Naive B cell (primary cell): ENCODE results near the gene IPO13. TPM values are rescaled to one million over a fixed set of nuclear protein-coding genes. Genes with fewer than 3 reads are reported as not detected.

Experiments used
- ATAC-seq, 2 donors: fragments of 150-1000 bp; cut with Tn5 transposase; 2 replicates each; pipeline ENCODE4 v1.10.0; 2021; ENCODE audit warnings: low read depth in 2 of 2, mild to moderate bottlenecking in 2 of 2, moderate library complexity in 2 of 2
- DNase-seq: peaks from one replicate; pipeline ENCODE4 v3.0.0; 2022
- H3K27ac Mint-ChIP-seq, 6 donors: one replicate each; pipeline ENCODE4 v1.8.0; 2020 to 2022; ENCODE audit warnings: mild to moderate bottlenecking in 6 of 6, mixed read lengths in 6 of 6, moderate library complexity in 5 of 6, inconsistent platforms in 2 of 6
- H3K27me3 Mint-ChIP-seq, 3 donors: one replicate each; pipeline ENCODE4 v1.8.0; 2021 to 2022; ENCODE audit warnings: mixed read lengths in 3 of 3, mild to moderate bottlenecking in 1 of 3
- H3K36me3 Mint-ChIP-seq, 2 donors: one replicate each; pipeline ENCODE4 v1.8.0; 2020 to 2022; ENCODE audit warnings: mixed read lengths in 2 of 2, inconsistent platforms in 1 of 2, mild to moderate bottlenecking in 1 of 2
- H3K4me1 Mint-ChIP-seq, 3 donors: one replicate each; pipeline ENCODE4 v1.8.0; 2020 to 2022; ENCODE audit warnings: mixed read lengths in 3 of 3, inconsistent platforms in 1 of 3, mild to moderate bottlenecking in 1 of 3, moderate library complexity in 1 of 3
- H3K4me3 Mint-ChIP-seq, 8 donors: one replicate each; pipeline ENCODE4 v1.8.0; 2020 to 2022; ENCODE audit warnings: mild to moderate bottlenecking in 8 of 8, mixed read lengths in 8 of 8, moderate library complexity in 8 of 8, inconsistent platforms in 2 of 8
- H3K9me3 Mint-ChIP-seq, 7 donors: one replicate each; pipeline ENCODE4 v1.8.0; 2020 to 2022; ENCODE audit warnings: mixed read lengths in 7 of 7, mild to moderate bottlenecking in 5 of 7, inconsistent platforms in 2 of 7, moderate library complexity in 1 of 7
- polyA plus RNA-seq, 6 donors: library from polyadenylated mRNA; unstranded; fragments of 300-500 nt; fragmentation: Illumina TruSeq; gene quantifications; one replicate each; pipeline ENCODE4 v1.2.3, GENCODE V29; 2021; ENCODE audit warnings: low read depth in 6 of 6

Gene IPO13
- polyA plus RNA-seq, 6 donors from 2014 or later: 7.8 to 31.9 (median 10.2) TPM

DNA sequence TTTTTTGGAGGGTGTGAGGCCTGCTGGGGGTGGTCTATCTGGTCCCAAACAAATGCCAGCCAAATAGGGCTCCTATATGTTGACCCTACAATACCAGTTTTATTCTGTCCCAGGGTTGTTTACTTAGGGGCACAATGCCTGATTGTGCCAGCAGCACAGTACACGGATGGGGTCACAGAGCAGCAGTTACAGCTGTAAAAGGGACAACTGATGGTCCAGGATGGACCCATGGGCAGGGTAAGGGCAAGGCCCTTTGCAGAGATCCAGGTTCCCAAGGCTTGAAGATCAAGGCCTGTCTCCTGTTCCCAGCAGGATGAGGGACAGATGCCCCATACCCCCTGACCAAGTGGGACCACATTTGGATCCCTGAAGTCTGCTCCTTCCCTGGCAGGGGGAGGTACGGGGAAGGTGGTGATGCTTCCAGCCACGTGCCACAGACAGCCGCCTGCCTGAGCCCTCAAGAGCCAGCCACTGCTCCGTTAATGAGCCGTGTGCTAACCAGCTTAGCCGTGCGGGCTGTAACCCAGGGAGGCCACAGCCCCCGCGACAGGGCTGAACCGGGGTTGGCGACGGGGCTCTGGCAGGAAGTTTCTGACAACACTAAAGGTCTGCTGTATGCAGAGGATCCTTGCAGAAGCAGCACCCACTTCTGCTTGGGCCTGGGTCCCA, 66.3 kb downstream of the IPO13 start:
- Mint-ChIP-seq H3K9me3 (no peaks in the 10 kb centered on the region), H3K36me3 (no peaks in the 10 kb centered on the region), H3K4me3 (no peak overlapping the region), H3K27me3 (peaks cover 0 to 13% (median 11%) of the 10 kb centered on the region in 3 donors), H3K4me1 (no peaks in the 10 kb centered on the region), H3K27ac (no peak overlapping the region)
- no peak for ATAC-seq
- no peak for DNase-seq

DNA sequence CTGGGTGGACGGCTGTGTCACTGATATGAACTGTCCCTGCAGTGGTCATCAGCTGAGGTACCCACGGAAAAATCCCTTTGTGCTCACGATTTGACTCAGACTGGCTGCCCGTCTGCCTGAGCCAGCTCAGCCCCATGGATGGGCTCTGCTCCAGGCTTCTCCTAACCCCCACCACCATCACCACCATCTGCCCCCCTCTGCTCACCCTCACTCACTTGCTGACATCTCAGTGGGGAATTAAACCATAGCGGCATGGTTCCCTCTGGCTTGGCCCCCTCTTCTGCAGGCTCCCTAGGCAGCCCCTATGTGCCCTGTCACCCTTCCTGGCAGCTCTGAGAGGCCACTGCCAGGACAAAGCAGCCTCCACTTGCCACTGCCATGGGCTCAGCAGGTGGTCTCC, 67.2 kb downstream of the IPO13 start:
- ATAC-seq: no peak
- no peak overlapping the region for H3K4me3 Mint-ChIP-seq
- no peak for DNase-seq
- peaks cover 0 to 13% (median 11%) of the 10 kb centered on the region in 3 donors for H3K27me3 Mint-ChIP-seq
- H3K4me1 Mint-ChIP-seq: no peaks in the 10 kb centered on the region
- peak overlapping the region in 2 of 6 donors; percentile 3 to 13 for H3K27ac Mint-ChIP-seq
- H3K36me3 Mint-ChIP-seq: no peaks in the 10 kb centered on the region
- H3K9me3 Mint-ChIP-seq: no peaks in the 10 kb centered on the region

DNA sequence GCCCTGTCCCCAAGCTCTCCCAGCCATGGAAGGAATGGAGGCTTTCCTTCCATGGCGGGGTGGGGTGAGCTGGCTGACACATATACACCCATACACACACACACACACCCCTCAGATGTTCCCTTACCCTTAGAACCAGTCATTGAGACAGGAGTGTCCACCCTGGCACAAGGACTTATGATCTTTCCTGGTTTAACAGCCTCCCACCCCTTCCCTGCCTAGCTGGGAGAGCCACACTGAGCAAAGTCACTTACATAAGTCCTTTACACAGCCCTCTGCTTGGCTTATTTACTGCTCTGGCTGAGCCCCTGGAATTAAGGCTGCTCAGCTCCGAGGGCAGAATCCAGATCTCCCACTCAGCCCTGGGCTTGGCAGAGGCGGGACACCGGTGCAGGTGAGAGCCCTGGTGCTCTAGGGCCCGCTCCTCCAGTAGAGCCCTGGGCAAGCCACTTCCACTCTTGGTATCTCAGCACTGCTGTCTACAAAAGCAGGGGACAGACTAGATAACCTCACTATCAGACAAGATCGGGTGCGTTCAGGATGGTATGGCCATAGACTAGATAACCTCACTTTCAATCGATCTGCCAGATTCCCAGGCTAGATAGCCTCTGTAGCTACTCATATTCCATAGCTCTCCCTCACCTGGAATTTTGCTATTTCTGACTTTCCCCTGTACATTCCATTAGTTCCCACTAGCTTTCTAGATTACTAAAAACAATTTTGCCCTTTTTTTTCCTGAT, 67.8 kb downstream of the IPO13 start:
- Mint-ChIP-seq H3K4me3 (no peak overlapping the region), H3K27me3 (peaks cover 0 to 13% (median 11%) of the 10 kb centered on the region in 3 donors), H3K4me1 (no peaks in the 10 kb centered on the region), H3K36me3 (no peaks in the 10 kb centered on the region), H3K27ac (peak overlapping the region in 2 of 6 donors; percentile 3 to 13), H3K9me3 (no peaks in the 10 kb centered on the region)
- no peak for DNase-seq
- no peak for ATAC-seq

DNA sequence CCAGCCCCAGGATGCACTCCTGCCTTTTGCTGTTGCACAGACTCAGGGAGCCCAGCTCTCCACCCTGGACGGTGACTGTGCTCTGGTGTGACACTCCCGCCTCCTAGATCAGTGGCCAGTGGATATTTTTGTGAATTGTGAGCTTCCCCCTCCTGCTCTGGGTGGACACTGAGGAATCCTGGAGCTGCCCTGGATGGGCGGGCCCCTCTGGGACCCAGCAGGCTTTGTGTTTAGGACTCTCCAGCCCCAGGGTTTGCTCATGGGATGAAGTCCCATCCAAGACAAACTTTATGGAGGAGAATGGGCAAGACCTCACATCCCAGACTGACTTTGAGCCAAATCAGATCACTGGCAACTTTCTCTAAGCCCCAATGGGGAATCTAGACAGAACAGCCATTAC, 68.5 kb downstream of the IPO13 start:
- Mint-ChIP-seq H3K4me1 (no peaks in the 10 kb centered on the region), H3K36me3 (no peaks in the 10 kb centered on the region), H3K4me3 (no peak overlapping the region), H3K27me3 (peaks cover 0 to 13% (median 11%) of the 10 kb centered on the region in 3 donors), H3K27ac (no peak overlapping the region), H3K9me3 (no peaks in the 10 kb centered on the region)
- ATAC-seq (no peak), DNase-seq (no peak)

- peaks cover 0 to 13% (median 11%) of the 10 kb centered on the region in 3 donors for H3K27me3 Mint-ChIP-seq
- no peaks in the 10 kb centered on the region for H3K9me3 Mint-ChIP-seq
- H3K27ac Mint-ChIP-seq: no peak overlapping the region
- ATAC-seq (no peak), DNase-seq (no peak)
- no peak overlapping the region for H3K4me3 Mint-ChIP-seq
- H3K36me3 Mint-ChIP-seq: no peaks in the 10 kb centered on the region
- H3K4me1 Mint-ChIP-seq: no peaks in the 10 kb centered on the region
These were observed 69.5 kb downstream of the IPO13 start for GRCh38 chr1:44016041-44016889.

DNA sequence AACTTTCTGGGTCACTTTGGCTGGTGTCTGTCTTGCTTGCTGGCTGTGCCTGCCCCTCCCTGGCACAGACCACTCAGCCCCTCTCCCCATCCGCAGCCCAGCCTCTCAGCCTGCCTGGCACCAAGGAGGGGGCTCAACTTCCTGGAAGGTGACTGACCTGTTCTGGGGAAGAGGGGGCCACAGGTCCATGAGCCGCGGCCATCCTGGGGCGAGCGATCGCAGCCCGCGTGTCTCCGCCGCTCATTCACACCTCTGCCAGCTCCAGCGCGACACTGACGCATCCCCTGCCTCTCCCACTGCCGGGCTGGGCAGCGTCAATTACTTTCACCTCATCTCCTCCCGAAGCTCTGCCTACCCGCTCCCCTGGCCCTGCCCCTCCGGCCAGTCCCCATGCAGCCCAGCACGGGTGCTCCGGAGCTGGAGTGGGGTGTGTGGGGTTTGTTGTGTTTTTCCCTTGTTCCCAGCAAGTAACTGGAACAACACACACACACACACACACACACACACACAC, 70.2 kb downstream of the IPO13 start:
- no peak for DNase-seq
- no peaks in the 10 kb centered on the region for H3K36me3 Mint-ChIP-seq
- no peaks in the 10 kb centered on the region for H3K4me1 Mint-ChIP-seq
- no peak overlapping the region for H3K27ac Mint-ChIP-seq
- no peak for ATAC-seq
- H3K27me3 Mint-ChIP-seq: peaks cover 0 to 13% (median 11%) of the 10 kb centered on the region in 3 donors
- H3K9me3 Mint-ChIP-seq: no peaks in the 10 kb centered on the region
- H3K4me3 Mint-ChIP-seq: no peak overlapping the region

Other genes starting within 250 kb of the IPO13 start
- 10 to 100 TPM in 2 of 6 donors, 1 to 10 TPM in 4; 7.9 to 16.1 (median 9.8) TPM for gene ST3GAL3, start 239.4 kb upstream of the IPO13 start, polyA plus RNA-seq
- not detected for gene ARTN, start 13.1 kb upstream of the IPO13 start, polyA plus RNA-seq
- gene DPH2, start 23.1 kb downstream of the IPO13 start, polyA plus RNA-seq: 10 to 100 TPM; 23.4 to 58.5 (median 30.9) TPM
- 100 to 1,000 TPM; 264 to 432 (median 286) TPM for gene ATP6V0B, start 28.0 kb downstream of the IPO13 start, polyA plus RNA-seq
- gene B4GALT2, start 32.3 kb downstream of the IPO13 start, polyA plus RNA-seq: 1 to 10 TPM in 1 of 6 donors, under 1 TPM in 4, not detected in 1; 0.16 to 1.6 (median 0.37) TPM
- 1 to 10 TPM in 5 of 6 donors, under 1 TPM in 1; 0.89 to 4.0 (median 2.0) TPM for gene CCDC24, start 44.6 kb downstream of the IPO13 start, polyA plus RNA-seq
- gene SLC6A9, start 84.5 kb downstream of the IPO13 start, polyA plus RNA-seq: not detected
- gene KLF17, start 171.9 kb downstream of the IPO13 start, polyA plus RNA-seq: not detected
- gene KLF18, start 194.7 kb downstream of the IPO13 start, polyA plus RNA-seq: not detected